Heart right ventricle (tissue), 16 donors: ENCODE results near the gene DROSHA. TPM values are rescaled to one million over a fixed set of nuclear protein-coding genes. Genes with fewer than 3 reads are reported as not detected.

Experiments used
- ATAC-seq, 8 donors: fragments of 200-7000 bp; cut with Tn5 transposase; one replicate each; pipeline ENCODE4 v1.9.1; 2020; ENCODE audit warnings: mild to moderate bottlenecking in 8 of 8, moderate library complexity in 8 of 8, moderate number of reproducible peaks in 1 of 8
- DNase-seq, 2 donors: peaks; one replicate each; pipeline ENCODE4 v3.0.0-alpha.2; 2020
- H3K27ac ChIP-seq, 10 donors: fragments of 200-600 bp; sonication (generic) in 2 of 10; one replicate each; pipeline versions ENCODE4 v1.5.0 to v1.8.0; 2020 to 2022; ENCODE audit warnings: mild to moderate bottlenecking in 3 of 10
- H3K27me3 ChIP-seq, 7 donors: fragments of 200-600 bp; one replicate each; pipeline ENCODE4 v1.8.0; 2021 to 2022; ENCODE audit warnings: mild to moderate bottlenecking in 2 of 7
- H3K36me3 ChIP-seq, 9 donors: fragments of 200-600 bp; sonication (generic) in 1 of 9; one replicate each; pipeline versions ENCODE4 v1.5.0 to v1.8.0; 2020 to 2022; ENCODE audit warnings: mild to moderate bottlenecking in 2 of 9
- H3K4me1 ChIP-seq, 9 donors: fragments of 200-600 bp; sonication (generic) in 1 of 9; one replicate each; pipeline versions ENCODE4 v1.5.0 to v1.8.0; 2020 to 2022; ENCODE audit warnings: mild to moderate bottlenecking in 4 of 9
- H3K4me3 ChIP-seq, 10 donors: fragments of 200-600 bp; sonication (generic) in 2 of 10; one replicate each; pipeline versions ENCODE4 v1.5.0 to v1.8.0; 2020 to 2022; ENCODE audit warnings: mild to moderate bottlenecking in 7 of 10, moderate library complexity in 2 of 10
- H3K9me3 ChIP-seq, 11 donors: fragments of 200-600 bp in 10 of 11; sonication (generic) in 2 of 11; one replicate each; pipeline versions ENCODE4 v1.5.0 to v1.8.0; 2013 to 2022; ENCODE audit warnings: mild to moderate bottlenecking in 2 of 11, control low read depth in 1 of 11, moderate library complexity in 1 of 11
- CTCF ChIP-seq, 9 donors: fragments of 200-600 bp; sonication (generic) in 2 of 9; IDR thresholded peaks; one replicate each; pipeline versions ENCODE4 v1.5.0 to v1.8.0; 2021 to 2022; ENCODE audit warnings: antibody characterized with exemption in 9 of 9, mild to moderate bottlenecking in 5 of 9, moderate library complexity in 1 of 9
- WGBS, 2 donors: extraction: QIAGEN DNeasy Blood & Tissue Kit; methylation state at CpG; one replicate each; pipeline ENCODE4 v1.1.7; 2013; ENCODE audit warnings: inconsistent platforms in 1 of 2; 5-methylcytosine and 5-hydroxymethylcytosine counted together
- intact Hi-C, 10 donors: fragments of 100-400 bp; cut with DNase I; formaldehyde crosslinking; loops; one replicate each; pipeline versions ENCODE4 v1.11.1 to v1.14.2; 2022
- polyA plus RNA-seq, 2 donors: library from polyadenylated mRNA; stranded (reverse); fragments of 200-250 nt; gene quantifications; one replicate each; pipeline ENCODE4 v1.2.3, GENCODE V29; 2013
- total RNA-seq, 10 donors: library from RNA; stranded (reverse); fragmentation: NEBNext Ultra II Directional in 3 of 10; extraction: Animal tissue kit (Norgen Biotek cat#: 25700) in 3 of 10; gene quantifications; one replicate each; pipeline versions ENCODE4 v1.2.1 to v1.2.4, GENCODE V29; 2021 to 2023
- donor health status: Arrhythmogenic right ventricular cardiomyopathy.
- donor health status: ischemic (EF 13 %, LVEDD 7.1; RV severe dilation, severe dysfunction).
- donor health status: healthy with polysubstance abuse.
- donor health status: DM: no; HTN: yes; CAD: no.
- donor health status: DM: no; HTN: no; CAD: no.
- donor health status: ischemic (EF 25% LVEDD 6.9; RV normal size, moderate dysfunction).
- donor health status: ischemic (EF 25% LVEDD 5.7; RV mildly dilated, moderate dysfunction).
- donor health status: healthy.
- donor health status: DM: yes; HTN: yes; CAD: no.
- donor health status: Ischemic cardiomyopathy.
- donor health status: ischemic (EF 35%, LVEDD 5.7; RV mildly dilated, moderate dysfunction).
- donor health status: nonischemic (EF 11% LVEDD 7.7; RV severe dilation, severe dysfunction).
- donor health status: DM: yes; HTN: yes; CAD: no.
- donor health status: PGD.
- donor health status: ischemic (EF 29% LVEDD 5.4; RV normal size, mild dysfunction).
- donor health status: nonischemic (EF 23%, LVEDD 6.1; RV moderate dilation, normal function).

DROSHA gene
- total and polyA plus RNA-seq, 12 donors = 29.8 to 47.6 (median 36.2) TPM

GRCh38 chr5:31372124-31372523 is 159.8 kb downstream of the DROSHA start:
- peaks cover 0 to 5% (median 0%) of the 10 kb centered on the region in 7 donors for H3K27me3 ChIP-seq
- no peak for TF ChIP-seq CTCF (IDR thresholded peaks at IDR 0.05)
- H3K4me3 ChIP-seq = no peak overlapping the region
- WGBS, 2 donors = 53 to 64% methylated on average over 1 of the region's 1 CpG
- no peak overlapping the region for H3K27ac ChIP-seq
- no peaks in the 10 kb centered on the region for H3K9me3 ChIP-seq
- intact Hi-C loops = no loop called here
- ATAC-seq = no peak
- DNase-seq = no peak
- no peaks in the 10 kb centered on the region for H3K36me3 ChIP-seq
- H3K4me1 ChIP-seq = peaks cover 0 to 3% (median 0%) of the 10 kb centered on the region in 9 donors

GRCh38 chr5:31366941-31367340 is 165.0 kb downstream of the DROSHA start:
- no peak overlapping the region for H3K4me3 ChIP-seq
- ATAC-seq (peak in 1 of 8 donors; percentile 48), DNase-seq (no peak)
- peaks cover 0 to 9% (median 0%) of the 10 kb centered on the region in 9 donors for H3K4me1 ChIP-seq
- no peak overlapping the region for H3K27ac ChIP-seq
- H3K27me3 ChIP-seq = peaks cover 0 to 5% (median 0%) of the 10 kb centered on the region in 7 donors
- no peaks in the 10 kb centered on the region for H3K9me3 ChIP-seq
- TF ChIP-seq CTCF (IDR thresholded peaks at IDR 0.05) = no peak
- H3K36me3 ChIP-seq = no peaks in the 10 kb centered on the region
- intact Hi-C loops = no loop called here
- WGBS, 2 donors = 40 to 47% methylated on average over 5 of the region's 5 CpGs

DNA sequence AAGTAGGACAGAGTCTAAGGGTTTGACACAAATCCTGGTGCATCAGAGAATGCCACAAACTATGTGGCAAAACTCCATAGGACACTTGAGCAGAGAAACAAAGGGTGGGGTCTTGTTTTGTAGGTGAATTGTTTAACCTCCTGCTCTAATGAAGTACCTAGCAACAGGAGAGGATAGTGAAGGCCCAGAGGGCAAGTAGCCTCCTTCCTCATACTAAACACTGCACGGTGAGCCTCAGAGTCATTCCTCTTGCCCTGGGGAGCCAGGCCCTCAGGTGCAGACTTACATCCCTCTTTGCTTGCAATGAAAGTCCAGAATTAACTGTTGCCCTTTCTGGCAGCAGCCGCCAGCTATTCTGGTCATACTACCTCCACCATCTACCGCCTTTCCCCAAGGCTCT is 166.1 kb downstream of the DROSHA start:
- no peaks in the 10 kb centered on the region for H3K9me3 ChIP-seq
- no peak overlapping the region for H3K4me3 ChIP-seq
- H3K4me1 ChIP-seq = peaks cover 0 to 9% (median 0%) of the 10 kb centered on the region in 9 donors
- DNase-seq (no peak), ATAC-seq (no peak)
- no peaks in the 10 kb centered on the region for H3K36me3 ChIP-seq
- 91 to 94% methylated on average over 3 of the region's 3 CpGs for whole genome bisulfite sequencing, 2 donors
- intact Hi-C loops = no loop called here
- no peak overlapping the region for H3K27ac ChIP-seq
- TF ChIP-seq CTCF (IDR thresholded peaks at IDR 0.05) = no peak
- H3K27me3 ChIP-seq = no peaks in the 10 kb centered on the region

DNA sequence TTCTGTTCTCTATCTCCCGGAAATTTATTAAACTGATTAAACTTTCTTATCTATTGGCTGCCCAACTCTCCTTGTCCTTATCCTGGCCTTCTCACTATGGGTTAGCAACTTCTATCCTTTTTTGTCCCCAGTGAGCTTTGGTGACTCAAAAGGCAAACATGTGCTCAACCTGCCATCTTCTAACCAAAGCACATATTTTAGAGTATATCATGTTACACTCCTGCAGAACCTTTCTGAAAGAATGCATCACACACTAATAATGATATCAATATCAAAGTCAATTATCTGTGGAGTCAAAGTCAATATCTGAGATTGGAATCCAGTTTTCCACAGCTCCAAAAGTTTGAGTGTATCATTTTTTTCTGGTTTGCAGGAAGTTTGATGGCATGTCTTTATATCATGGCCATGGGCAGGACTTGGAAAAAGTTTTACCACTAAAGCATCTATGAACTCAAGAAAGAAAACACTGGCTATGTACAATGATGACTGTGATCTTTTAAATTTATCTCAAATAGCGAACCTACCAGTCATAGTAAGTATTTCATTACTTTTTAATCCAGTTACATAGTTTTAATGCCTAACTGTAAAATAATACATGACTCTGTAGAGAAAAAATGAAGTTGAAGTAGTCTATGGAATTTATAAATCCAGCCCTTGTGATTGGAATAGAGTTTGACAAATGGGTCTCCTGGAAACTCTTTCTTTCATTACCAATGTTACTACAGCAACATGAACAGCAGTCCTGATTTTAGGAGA is 166.8 kb downstream of the DROSHA start:
- no peak overlapping the region for H3K4me3 ChIP-seq
- DNase-seq = no peak
- no peaks in the 10 kb centered on the region for H3K9me3 ChIP-seq
- no peak for ATAC-seq
- peaks cover 0 to 9% (median 0%) of the 10 kb centered on the region in 9 donors for H3K4me1 ChIP-seq
- WGBS, 2 donors = 74 to 85% methylated on average over 2 of the region's 2 CpGs
- no peaks in the 10 kb centered on the region for H3K36me3 ChIP-seq
- TF ChIP-seq CTCF (IDR thresholded peaks at IDR 0.05) = no peak
- H3K27me3 ChIP-seq = no peaks in the 10 kb centered on the region
- intact Hi-C loops = no loop called here
- H3K27ac ChIP-seq = no peak overlapping the region
